Skeletal muscle satellite cell (primary cell): ENCODE data around the gene STX1B.
A peak's percentile ranks its signal among the peaks of the same experiment; 100 is the strongest.

Experiments
- H3K27me3 ChIP-seq: 2 replicates; pipeline ENCODE4 v1.7.0; 2013; ENCODE audit warnings: low read length; ENCODE audit not compliant: control insufficient read depth, insufficient read depth
- H3K36me3 ChIP-seq: 2 replicates; pipeline ENCODE4 v1.7.0; 2013; ENCODE audit warnings: mild to moderate bottlenecking, control low read depth, low read length; ENCODE audit not compliant: insufficient read depth
- H3K4me1 ChIP-seq: 2 replicates; pipeline ENCODE4 v1.7.0; 2013; ENCODE audit warnings: low read length; ENCODE audit not compliant: control insufficient read depth, insufficient read depth
- H3K4me2 ChIP-seq: 2 replicates; pipeline ENCODE4 v1.7.0; 2013; ENCODE audit warnings: mild to moderate bottlenecking, low read length
- H3K4me3 ChIP-seq: 2 replicates; pipeline ENCODE4 v1.7.0; 2013; ENCODE audit warnings: low read length
- H3K9ac ChIP-seq: 2 replicates; pipeline ENCODE4 v1.7.0; 2013; ENCODE audit warnings: mild to moderate bottlenecking, low read depth, low read length, moderate library complexity
- H3K9me3 ChIP-seq: replicated peaks from 2 replicates; pipeline ENCODE4 v1.7.0; 2013; ENCODE audit warnings: mild to moderate bottlenecking, control low read depth, low read length

The STX1B gene

DNA sequence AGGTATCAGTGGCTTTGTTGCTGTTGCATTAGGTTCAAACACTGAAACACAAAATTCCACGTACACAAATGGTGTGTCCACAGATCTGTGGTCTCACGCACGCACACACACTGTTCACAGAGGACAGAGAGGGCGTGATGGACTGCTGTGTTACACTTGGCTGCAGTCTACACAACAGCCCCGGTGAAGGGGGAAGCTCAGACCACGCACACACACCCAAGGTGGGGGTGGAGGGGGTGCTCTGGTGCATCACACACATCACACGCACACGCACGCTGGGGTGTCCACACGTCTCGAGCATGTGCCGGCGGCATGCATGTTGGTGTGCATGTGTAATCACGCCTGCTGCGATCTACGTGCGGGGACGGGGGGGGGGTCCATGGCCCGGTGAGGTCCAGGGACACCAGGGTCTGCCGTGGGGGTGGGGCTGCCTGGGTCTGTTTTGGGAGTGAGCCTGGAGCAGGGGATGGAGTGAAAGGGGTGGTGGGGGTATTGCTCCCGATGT is 18.1 kb downstream of the STX1B start:
- Histone ChIP-seq H3K36me3 (no peaks in the 10 kb centered on the region), H3K27me3 (no peaks in the 10 kb centered on the region), H3K4me3 (no peak overlapping the region), H3K4me1 (peaks cover 9% of the 10 kb centered on the region), H3K9me3 (no peaks in the 10 kb centered on the region), H3K9ac (no peak overlapping the region), H3K4me2 (no peak overlapping the region)

DNA sequence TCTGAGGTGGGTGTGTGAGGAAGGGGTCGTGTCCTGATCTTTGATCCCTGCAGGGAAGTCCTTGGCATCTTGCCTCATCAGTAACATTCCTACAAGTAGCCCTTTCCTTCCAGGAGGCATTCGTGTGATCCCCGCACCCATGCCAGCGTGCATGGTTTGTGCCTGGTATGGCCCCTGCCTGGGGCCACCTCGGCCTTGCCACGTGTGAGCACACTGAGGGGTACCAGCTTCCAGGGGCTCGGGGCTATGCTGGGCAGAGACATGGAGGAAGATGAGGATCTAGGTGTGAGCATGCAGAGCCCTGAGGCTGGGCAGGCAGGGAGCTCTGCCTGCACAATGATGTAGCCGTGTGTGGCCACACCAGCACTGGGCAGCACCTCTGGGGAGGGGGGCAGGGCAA is 19.4 kb downstream of the STX1B start:
- no peaks in the 10 kb centered on the region for H3K9me3 ChIP-seq
- H3K9ac ChIP-seq: no peak overlapping the region
- H3K27me3 ChIP-seq: no peaks in the 10 kb centered on the region
- no peak overlapping the region for H3K4me3 ChIP-seq
- H3K36me3 ChIP-seq: no peaks in the 10 kb centered on the region
- H3K4me1 ChIP-seq: peaks cover 4% of the 10 kb centered on the region
- H3K4me2 ChIP-seq: no peak overlapping the region

DNA sequence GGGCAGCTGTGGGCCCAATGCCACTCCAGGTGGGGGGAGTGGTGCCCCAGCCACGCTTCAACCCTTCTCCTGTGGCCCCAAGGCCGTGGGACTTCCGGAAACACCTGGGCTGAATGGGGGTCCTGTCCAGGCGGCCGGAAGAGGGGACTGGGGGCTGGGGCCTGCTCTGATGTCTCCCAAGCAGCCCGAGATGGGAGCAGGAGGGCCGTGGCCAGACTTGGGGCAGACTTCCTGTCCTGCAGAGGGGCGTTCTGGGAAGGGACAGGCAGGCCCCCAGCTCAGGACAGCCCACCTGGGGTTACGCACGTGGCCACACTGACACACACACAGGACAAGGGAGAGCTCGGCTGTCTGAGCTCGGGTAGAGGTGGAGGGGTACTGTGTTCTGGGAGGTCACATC is 20.3 kb downstream of the STX1B start:
- no peaks in the 10 kb centered on the region for H3K9me3 ChIP-seq
- no peaks in the 10 kb centered on the region for H3K36me3 ChIP-seq
- no peak overlapping the region for H3K9ac ChIP-seq
- H3K4me3 ChIP-seq: no peak overlapping the region
- no peak overlapping the region for H3K4me2 ChIP-seq
- H3K27me3 ChIP-seq: no peaks in the 10 kb centered on the region
- peaks cover 14% of the 10 kb centered on the region for H3K4me1 ChIP-seq

DNA sequence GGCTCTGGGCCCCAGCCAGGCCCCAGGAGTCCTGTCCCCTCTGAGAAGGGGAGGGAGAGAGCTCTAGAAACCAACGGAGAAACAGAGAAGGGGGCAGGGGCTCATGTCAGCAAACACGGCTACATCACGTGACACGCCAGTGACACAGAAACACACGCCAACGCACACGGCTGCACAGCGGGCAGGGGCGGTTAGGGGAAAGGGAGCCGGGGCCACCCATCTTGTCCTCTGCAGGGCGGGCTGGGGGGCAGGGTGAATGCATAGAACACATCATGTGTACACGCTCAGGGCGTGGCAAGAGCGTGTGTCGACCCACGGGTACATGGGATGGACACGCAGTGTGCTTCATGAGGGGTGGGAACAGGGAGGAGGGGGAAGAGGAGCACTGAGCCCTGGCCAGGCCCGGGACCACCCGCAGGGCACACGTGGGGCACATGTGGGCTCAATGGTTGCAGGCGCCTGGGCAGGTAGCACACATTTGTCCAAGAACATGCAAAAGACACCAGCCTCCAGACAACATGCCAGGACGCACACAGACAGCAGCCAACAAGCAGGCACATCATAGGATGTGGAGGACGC is 20.9 kb downstream of the STX1B start:
- H3K36me3 ChIP-seq: no peaks in the 10 kb centered on the region
- no peak overlapping the region for H3K4me3 ChIP-seq

DNA sequence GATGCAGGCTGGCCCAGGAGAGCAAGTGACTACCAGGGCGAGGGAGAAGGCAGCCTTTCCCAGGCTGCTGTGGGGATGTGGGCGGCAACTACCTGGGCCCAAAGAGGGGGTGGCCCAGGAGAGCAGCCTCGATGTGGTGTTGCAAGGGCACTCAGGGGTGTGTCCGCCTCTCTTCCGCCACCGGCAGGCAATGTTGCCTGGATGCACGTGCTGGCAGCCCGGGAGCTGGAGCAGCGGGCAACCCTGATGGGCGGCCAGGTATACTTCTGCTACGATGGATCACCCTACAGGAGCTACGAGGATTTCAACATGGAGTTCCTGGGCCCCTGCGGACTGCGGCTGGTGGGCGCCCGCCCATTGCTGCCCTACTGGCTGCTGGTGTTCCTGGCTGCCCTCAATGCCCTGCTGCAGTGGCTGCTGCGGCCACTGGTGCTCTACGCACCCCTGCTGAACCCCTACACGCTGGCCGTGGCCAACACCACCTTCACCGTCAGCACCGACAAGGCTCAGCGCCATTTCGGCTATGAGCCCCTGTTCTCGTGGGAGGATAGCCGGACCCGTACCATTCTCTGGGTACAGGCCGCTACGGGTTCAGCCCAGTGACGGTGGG is 22.8 kb downstream of the STX1B start:
- H3K36me3 ChIP-seq: peaks cover 3% of the 10 kb centered on the region
- H3K27me3 ChIP-seq: no peaks in the 10 kb centered on the region
- no peaks in the 10 kb centered on the region for H3K9me3 ChIP-seq
- peaks cover 12% of the 10 kb centered on the region for H3K4me1 ChIP-seq
- no peak overlapping the region for H3K4me2 ChIP-seq
- no peak overlapping the region for H3K9ac ChIP-seq
- H3K4me3 ChIP-seq: no peak overlapping the region

More for the DNA sequence above, 20.9 kb downstream of the STX1B start:
- H3K4me2 ChIP-seq: no peak overlapping the region
- no peaks in the 10 kb centered on the region for H3K9me3 ChIP-seq
- H3K27me3 ChIP-seq: no peaks in the 10 kb centered on the region
- H3K9ac ChIP-seq: no peak overlapping the region
- peaks cover 15% of the 10 kb centered on the region for H3K4me1 ChIP-seq

DNA sequence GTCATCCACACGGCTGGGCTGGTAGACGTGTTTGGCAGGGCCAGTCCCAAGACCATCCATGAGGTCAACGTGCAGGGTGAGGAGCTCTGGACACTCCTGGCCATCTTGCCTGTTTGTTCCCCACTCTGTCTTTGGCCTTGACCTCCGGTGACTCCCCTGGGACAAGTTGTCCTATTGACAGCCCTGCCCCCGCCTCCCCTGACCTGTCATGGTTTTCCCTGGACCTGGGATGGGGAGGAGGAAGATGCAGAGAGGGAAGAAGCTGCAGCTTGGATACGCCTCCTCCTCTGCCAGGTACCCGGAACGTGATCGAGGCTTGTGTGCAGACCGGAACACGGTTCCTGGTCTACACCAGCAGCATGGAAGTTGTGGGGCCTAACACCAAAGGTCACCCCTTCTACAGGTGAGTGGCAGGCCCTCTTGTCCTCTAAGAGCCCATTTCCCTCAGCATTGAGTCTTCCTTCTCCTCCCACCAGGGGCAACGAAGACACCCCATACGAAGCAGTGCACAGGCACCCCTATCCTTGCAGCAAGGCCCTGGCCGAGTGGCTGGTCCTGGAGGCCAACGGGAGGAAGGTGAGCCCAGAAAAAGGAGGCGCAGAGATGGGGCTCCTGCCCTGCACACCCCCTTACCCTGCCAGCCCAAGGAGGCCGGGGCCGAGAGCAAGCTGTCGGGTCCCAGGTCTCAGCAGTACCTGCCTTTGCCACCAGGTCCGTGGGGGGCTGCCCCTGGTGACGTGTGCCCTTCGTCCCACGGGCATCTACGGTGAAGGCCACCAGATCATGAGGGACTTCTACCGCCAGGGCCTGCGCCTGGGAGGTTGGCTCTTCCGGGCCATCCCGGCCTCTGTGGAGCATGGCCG is 24.1 kb downstream of the STX1B start:
- H3K9me3 ChIP-seq: no peaks in the 10 kb centered on the region
- H3K27me3 ChIP-seq: no peaks in the 10 kb centered on the region
- H3K9ac ChIP-seq: no peak overlapping the region
- peak overlapping the region; percentile 71 for H3K4me3 ChIP-seq
- H3K36me3 ChIP-seq: peaks cover 3% of the 10 kb centered on the region
- peak overlapping the region; percentile 83 for H3K4me2 ChIP-seq
- H3K4me1 ChIP-seq: peaks cover 12% of the 10 kb centered on the region

DNA sequence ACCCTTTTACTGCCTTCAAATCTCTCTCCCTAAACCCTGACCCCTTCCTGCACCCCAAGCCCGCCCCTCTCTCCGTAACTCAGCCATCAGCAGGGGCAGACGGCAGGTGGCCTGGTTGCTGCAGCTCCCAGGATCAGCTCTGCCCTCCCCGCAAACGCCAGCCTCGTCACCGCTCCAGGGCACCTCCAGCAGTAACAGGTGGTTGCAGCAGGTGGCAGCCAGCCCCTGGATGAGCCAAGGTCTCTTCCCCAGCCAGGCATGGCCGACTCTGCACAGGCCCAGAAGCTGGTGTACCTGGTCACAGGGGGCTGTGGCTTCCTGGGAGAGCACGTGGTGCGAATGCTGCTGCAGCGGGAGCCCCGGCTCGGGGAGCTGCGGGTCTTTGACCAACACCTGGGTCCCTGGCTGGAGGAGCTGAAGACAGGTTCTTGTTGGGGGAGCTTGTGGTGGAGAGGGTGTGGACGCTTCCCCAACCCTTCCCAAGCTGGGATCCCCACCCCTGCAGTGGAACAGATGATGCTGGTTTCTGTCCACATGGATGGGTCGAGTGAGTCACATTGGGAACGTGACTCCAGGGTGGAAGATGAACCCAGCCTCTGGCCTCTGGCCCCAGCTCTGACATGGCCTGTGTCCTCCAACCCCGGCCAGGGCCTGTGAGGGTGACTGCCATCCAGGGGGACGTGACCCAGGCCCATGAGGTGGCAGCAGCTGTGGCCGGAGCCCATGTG is 24.9 kb downstream of the STX1B start:
- Histone ChIP-seq H3K4me1 (peaks cover 12% of the 10 kb centered on the region), H3K9me3 (no peaks in the 10 kb centered on the region), H3K9ac (peak overlapping the region; percentile 51), H3K36me3 (peaks cover 4% of the 10 kb centered on the region), H3K4me3 (peak overlapping the region; percentile 71), H3K27me3 (no peaks in the 10 kb centered on the region), H3K4me2 (peak overlapping the region; percentile 83)

DNA sequence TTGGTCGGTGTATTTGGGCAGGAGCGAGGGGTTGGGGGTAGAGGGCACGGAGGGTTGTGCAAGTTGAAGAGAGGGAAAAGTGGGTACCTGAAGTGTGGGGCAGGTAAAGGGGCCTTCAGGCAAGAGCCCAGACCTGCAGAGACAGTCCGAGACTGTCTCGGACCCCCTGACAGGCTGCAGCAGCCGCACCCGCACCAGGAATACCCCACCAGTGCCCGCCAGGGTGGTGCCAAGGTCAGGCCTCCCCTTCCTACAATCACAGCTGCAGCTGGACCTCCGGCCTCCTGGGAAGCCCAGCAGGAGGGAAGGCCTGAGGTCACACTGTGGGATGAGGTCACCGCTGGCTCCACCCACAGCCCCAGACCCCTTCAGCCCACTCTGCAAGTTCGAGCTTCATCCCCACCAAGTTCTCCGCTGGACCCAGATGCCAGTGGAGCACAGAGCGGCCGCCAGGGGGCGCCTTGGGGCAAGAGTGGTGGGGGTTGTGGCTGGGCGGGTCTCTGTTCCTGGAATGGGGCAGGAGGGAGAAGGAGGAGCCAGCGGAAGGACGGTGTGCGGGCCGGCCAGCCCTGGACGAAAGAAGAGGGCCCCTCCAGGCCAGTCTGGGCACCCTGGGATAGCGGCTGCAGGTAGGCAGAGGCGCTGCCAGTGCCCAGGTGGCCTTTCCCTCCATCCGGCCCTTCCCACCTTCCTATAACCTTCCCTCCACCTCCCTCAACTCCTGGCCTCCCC is 25.6 kb downstream of the STX1B start, which contains the start of gene HSD3B7:
HSD3B7 (plus strand) TSS at position 539 of the 732 bp plus-strand sequence. CDS start 452 bp downstream, outside the sequence.
- peak within 1 kb of the TSS; percentile 51 for H3K9ac ChIP-seq
- H3K36me3 ChIP-seq: peaks cover 10% of the 10 kb centered on the region
- H3K4me3 ChIP-seq: peak within 1 kb of the TSS; percentile 71
- H3K27me3 ChIP-seq: no peaks in the 10 kb centered on the region
- H3K9me3 ChIP-seq: no peaks in the 10 kb centered on the region
- peaks cover 12% of the 10 kb centered on the region for H3K4me1 ChIP-seq
- H3K4me2 ChIP-seq: peak within 1 kb of the TSS; percentile 83

DNA sequence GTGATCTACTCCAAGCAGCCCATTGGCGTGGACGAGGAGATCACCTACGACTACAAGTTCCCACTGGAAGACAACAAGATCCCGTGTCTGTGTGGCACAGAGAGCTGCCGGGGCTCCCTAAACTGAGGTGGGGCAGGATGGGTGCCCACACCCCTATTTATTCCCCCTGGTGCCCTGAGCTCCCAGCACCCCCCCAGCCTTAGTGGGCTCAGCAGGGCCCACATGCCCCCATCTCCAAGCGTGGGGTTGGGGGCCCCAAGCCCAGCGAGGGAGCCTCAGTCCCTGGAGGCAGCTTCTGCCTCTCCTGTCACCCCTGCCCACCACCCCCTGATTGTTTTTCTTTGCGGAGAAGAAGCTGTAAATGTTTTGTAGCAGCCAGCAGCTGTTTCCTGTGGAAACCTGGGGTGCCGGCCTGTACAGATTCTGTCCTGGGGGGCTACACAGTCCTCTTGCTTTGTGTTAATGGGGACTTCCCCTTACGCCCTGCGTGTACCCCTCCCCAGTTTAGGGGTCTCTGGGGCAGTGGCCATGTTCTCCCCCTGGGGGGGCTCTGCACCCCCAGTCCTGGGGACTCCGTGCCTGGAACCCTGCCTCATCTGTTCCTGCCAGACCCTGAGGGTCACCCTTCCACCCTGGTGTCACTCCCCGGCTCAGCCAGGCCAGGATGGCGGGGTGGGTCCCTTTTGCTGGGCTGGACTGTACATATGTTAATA is 26.4 kb downstream of the STX1B start:
- Histone ChIP-seq H3K4me3 (no peak overlapping the region), H3K9me3 (no peaks in the 10 kb centered on the region), H3K36me3 (peaks cover 12% of the 10 kb centered on the region), H3K4me2 (no peak overlapping the region), H3K4me1 (peaks cover 12% of the 10 kb centered on the region), H3K9ac (no peak overlapping the region), H3K27me3 (no peaks in the 10 kb centered on the region)

DNA sequence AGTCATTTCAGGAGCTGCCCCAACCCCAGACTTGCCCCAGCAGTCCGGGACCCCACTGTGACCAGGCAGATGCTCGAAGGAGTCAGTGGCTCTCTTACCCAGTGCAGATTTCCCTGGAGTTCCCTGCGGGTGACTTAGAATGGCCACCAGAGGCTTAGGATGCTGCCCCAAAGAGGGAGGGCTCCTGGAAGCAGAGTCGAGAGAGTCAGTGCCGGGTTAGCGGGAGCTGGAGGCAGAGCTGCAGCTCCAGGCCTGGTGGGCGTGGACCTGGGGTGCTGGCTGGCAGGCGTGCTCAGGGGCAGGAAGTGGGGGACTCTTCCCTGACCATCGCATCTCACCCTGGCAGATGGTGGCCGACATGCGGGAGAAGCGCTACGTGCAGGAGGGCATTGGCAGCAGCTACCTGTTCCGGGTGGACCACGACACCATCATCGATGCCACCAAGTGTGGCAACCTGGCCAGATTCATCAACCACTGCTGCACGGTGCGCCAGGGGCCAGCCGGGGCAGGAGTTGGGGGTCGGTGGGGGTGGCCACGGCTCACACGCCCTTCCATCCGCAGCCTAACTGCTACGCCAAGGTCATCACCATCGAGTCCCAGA is 27.0 kb downstream of the STX1B start:
- Histone ChIP-seq H3K9me3 (no peaks in the 10 kb centered on the region), H3K36me3 (peaks cover 12% of the 10 kb centered on the region), H3K4me2 (no peak overlapping the region), H3K4me1 (peaks cover 12% of the 10 kb centered on the region), H3K4me3 (no peak overlapping the region), H3K27me3 (no peaks in the 10 kb centered on the region), H3K9ac (no peak overlapping the region)
